Body of pancreas (tissue), 4 donors: ENCODE measurements around the gene ATP6V0A1. TPM values are rescaled to one million over a fixed set of nuclear protein-coding genes. Genes with fewer than 3 reads are reported as not detected.
"Not testable (repeated sequence)": the region's sequence is repeated elsewhere in the genome, so short reads cannot be mapped to it uniquely, and the experiment has no call there.

Experiments used
- ATAC-seq: fragments of 150-250 bp; one replicate; pipeline ENCODE4 v1.9.1; 2016
- DNase-seq, 4 donors: peaks; one replicate each; pipeline ENCODE4 v3.0.0-alpha.2; 2019
- H3K27ac ChIP-seq, 4 donors: fragments of 200-600 bp; sonication (generic); 1 replicate in 3 of 4; 2 replicates in 1 of 4; pipeline versions ENCODE4 v1.5.1 to v1.6.1; 2016 to 2019; ENCODE audit warnings: mild to moderate bottlenecking in 1 of 4, mixed read lengths in 1 of 4, moderate library complexity in 1 of 4
- H3K27me3 ChIP-seq, 2 donors: fragments of 200-600 bp; sonication (generic); one replicate each; pipeline ENCODE4 v1.6.0; 2016; ENCODE audit warnings: mild to moderate bottlenecking in 1 of 2
- H3K36me3 ChIP-seq, 2 donors: fragments of 200-600 bp; sonication (generic); replicated peaks in 1 of 2; 2 replicates each; pipeline ENCODE4 v1.5.1; 2016; ENCODE audit warnings: low read depth in 2 of 2; ENCODE audit not compliant: insufficient read depth in 1 of 2
- H3K4me1 ChIP-seq: fragments of 200-600 bp; sonication (generic); one replicate; pipeline ENCODE4 v1.6.0; 2016
- H3K4me3 ChIP-seq, 2 donors: fragments of 200-600 bp; sonication (generic); 1 replicate in 1 of 2; 2 replicates in 1 of 2; pipeline ENCODE4 v1.5.1; 2016 to 2019
- H3K9me3 ChIP-seq, 3 donors: fragments of 200-600 bp; sonication (generic); 1 replicate in 2 of 3; 2 replicates in 1 of 3; pipeline ENCODE4 v1.5.1; 2016
- CTCF ChIP-seq, 7 experiments: fragments of 450-650 bp in 4 of 7; fragments of 200-600 bp in 3 of 7; sonication (generic) in 3 of 7; IDR thresholded peaks; one replicate each; pipeline ENCODE4 v1.5.1; 2016 to 2019; ENCODE audit warnings: antibody characterized with exemption in 7 of 7
- POLR2A ChIP-seq, 3 donors: fragments of 450-650 bp; IDR thresholded peaks; one replicate each; pipeline ENCODE4 v1.6.1; 2016; ENCODE audit warnings: antibody characterized with exemption in 3 of 3, mild to moderate bottlenecking in 2 of 3
- WGBS, 2 donors: methylation state at CpG; one replicate each; pipeline ENCODE4 v1.1.5; 2017; 5-methylcytosine and 5-hydroxymethylcytosine counted together
- intact Hi-C: fragments of 100-400 bp; cut with DNase I; formaldehyde crosslinking; loops from one replicate; pipeline ENCODE4 v1.15.1; 2023
- total RNA-seq, 2 donors: library from RNA; depleted of rRNA; stranded (reverse); fragments of >200 nt; gene quantifications; one replicate each; pipeline ENCODE4 v1.1.0, GENCODE V29; 2016

ATP6V0A1 gene
- total RNA-seq, 2 donors from 2014 or later = 35.5 to 71.5 TPM

DNA sequence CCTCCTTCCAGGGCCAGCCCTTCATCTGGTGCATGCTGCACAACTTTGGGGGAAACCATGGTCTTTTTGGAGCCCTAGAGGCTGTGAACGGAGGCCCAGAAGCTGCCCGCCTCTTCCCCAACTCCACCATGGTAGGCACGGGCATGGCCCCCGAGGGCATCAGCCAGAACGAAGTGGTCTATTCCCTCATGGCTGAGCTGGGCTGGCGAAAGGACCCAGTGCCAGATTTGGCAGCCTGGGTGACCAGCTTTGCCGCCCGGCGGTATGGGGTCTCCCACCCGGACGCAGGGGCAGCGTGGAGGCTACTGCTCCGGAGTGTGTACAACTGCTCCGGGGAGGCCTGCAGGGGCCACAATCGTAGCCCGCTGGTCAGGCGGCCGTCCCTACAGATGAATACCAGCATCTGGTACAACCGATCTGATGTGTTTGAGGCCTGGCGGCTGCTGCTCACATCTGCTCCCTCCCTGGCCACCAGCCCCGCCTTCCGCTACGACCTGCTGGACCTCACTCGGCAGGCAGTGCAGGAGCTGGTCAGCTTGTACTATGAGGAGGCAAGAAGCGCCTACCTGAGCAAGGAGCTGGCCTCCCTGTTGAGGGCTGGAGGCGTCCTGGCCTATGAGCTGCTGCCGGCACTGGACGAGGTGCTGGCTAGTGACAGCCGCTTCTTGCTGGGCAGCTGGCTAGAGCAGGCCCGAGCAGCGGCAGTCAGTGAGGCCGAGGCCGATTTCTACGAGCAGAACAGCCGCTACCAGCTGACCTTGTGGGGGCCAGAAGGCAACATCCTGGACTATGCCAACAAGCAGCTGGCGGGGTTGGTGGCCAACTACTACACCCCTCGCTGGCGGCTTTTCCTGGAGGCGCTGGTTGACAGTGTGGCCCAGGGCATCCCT lies 84.8 kb downstream of the ATP6V0A1 start:
- no peak overlapping the region for H3K27ac ChIP-seq
- no peaks in the 10 kb centered on the region for H3K9me3 ChIP-seq

DNA sequence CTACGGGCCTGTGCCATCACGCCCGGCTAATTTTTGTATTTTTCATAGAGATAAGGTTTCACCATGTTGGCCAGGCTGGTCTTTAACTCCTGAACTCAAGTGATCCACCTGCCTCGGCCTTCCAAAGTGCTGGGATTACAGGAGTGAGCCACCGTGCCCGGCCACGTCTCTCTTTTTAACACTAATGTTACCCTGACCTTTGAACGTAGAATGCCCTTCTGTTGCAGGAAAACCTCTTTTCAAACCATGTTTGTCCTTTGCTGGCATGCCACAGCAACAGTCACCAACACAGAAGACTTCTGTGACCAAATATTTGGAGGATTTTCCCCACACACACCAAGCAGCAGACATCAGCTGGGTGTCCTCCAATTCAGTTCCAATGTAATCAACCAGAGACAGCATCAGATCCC lies 86.2 kb downstream of the ATP6V0A1 start:
- H3K4me1 ChIP-seq = peaks cover 22% of the 10 kb centered on the region
- no peak overlapping the region for H3K27ac ChIP-seq
- H3K36me3 ChIP-seq = peaks cover 0 to 5% of the 10 kb centered on the region in 2 donors
- DNase-seq = no peak
- H3K27me3 ChIP-seq = no peaks in the 10 kb centered on the region
- ATAC-seq = no peak
- TF ChIP-seq POLR2A (IDR thresholded peaks at IDR 0.05) (no peak), CTCF (IDR thresholded peaks at IDR 0.05) (no peak)
- intact Hi-C loops = no loop called here
- 69 to 78% methylated on average over 8 of the region's 8 CpGs for WGBS, 2 donors
- H3K4me3 ChIP-seq = no peak overlapping the region
- no peaks in the 10 kb centered on the region for H3K9me3 ChIP-seq

More for the DNA sequence above, 84.8 kb downstream of the ATP6V0A1 start:
- no peaks in the 10 kb centered on the region for H3K27me3 ChIP-seq
- peaks cover 13% of the 10 kb centered on the region for H3K4me1 ChIP-seq
- TF ChIP-seq CTCF (IDR thresholded peaks at IDR 0.05) = no peak
- no peak for TF ChIP-seq POLR2A (IDR thresholded peaks at IDR 0.05)
- peaks cover 0 to 9% of the 10 kb centered on the region in 2 donors for H3K36me3 ChIP-seq
- no peak overlapping the region for H3K4me3 ChIP-seq
- DNase-seq (peak in 1 of 4 donors; percentile 21), ATAC-seq (no peak)
- intact Hi-C loops = no loop called here
- 89% methylated on average over 4 to 20 of the region's 39 CpGs for WGBS, 2 donors

- ATAC-seq, H3K27ac ChIP-seq, H3K36me3 ChIP-seq, intact Hi-C loops, H3K4me3 ChIP-seq, DNase-seq, H3K9me3 ChIP-seq, H3K27me3 ChIP-seq: not testable (repeated sequence)
- WGBS, 2 donors = 84 to 89% methylated on average over 9 of the region's 9 CpGs
- peaks cover 22% of the 10 kb centered on the region for H3K4me1 ChIP-seq
Measured at GRCh38 chr17:42545755-42546505, 87.3 kb downstream of the ATP6V0A1 start.

DNA sequence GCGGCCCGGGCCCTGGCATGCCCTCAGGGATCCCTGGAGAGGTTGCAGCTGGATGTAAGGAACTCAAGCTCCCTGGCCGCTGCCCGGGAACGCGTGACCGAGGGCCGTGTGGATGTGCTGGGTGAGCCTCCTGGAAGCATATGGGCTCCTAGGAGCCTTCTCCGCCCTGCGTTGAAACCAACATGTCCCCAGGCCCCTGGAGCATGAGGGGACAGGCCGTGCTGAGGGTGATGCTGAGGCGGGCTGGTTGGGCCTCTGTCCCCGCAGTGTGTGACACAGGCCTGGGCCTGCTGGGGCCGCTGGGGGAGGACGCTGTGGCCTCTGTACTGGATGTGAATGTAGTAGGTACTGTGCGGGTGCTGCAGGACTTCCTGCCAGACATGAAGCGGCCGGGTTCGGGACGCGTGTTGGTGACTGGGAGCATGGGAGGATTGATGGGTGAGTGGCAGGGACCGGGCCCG lies 88.4 kb downstream of the ATP6V0A1 start:
- peaks cover 0 to 2% of the 10 kb centered on the region in 2 donors for H3K36me3 ChIP-seq
- no peak overlapping the region for H3K27ac ChIP-seq
- H3K4me1 ChIP-seq = peaks cover 22% of the 10 kb centered on the region
- no peak overlapping the region for H3K4me3 ChIP-seq
- no peak for ATAC-seq
- intact Hi-C loops = no loop called here
- TF ChIP-seq POLR2A (IDR thresholded peaks at IDR 0.05) (no peak), CTCF (IDR thresholded peaks at IDR 0.05) (no peak)
- H3K27me3 ChIP-seq = no peaks in the 10 kb centered on the region
- WGBS, 2 donors = 78 to 82% methylated on average over 11 to 23 of the region's 23 CpGs
- no peaks in the 10 kb centered on the region for H3K9me3 ChIP-seq
- DNase-seq = no peak

DNA sequence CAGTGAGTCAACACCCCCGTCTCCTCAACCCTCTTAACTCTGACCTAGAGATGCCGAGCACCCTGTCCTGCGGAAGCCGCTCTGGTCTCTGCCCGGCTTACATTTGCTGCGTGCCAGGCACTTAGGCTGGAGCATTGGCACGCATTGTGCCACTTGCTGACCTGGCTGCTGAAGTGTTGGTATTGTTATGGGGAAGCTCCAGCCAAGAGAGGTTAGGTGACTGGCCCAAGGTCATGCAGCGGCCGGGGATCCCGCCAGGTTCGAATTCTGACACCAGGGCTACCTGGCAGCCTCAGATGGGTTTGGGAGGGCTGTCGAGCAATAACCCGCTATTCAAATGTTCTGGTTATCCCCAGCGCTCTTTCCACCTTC lies 89.0 kb downstream of the ATP6V0A1 start:
- WGBS, 2 donors = 43% methylated on average over 13 of the region's 14 CpGs; no CpG with 5 or more reads in 1 of the 2 donors
- peak in 3 of 4 donors; percentile 27 to 57 (median 38) for DNase-seq
- ATAC-seq = peak; percentile 24
- H3K27me3 ChIP-seq = no peaks in the 10 kb centered on the region
- H3K36me3 ChIP-seq = no peaks in the 10 kb centered on the region
- H3K4me1 ChIP-seq = peaks cover 22% of the 10 kb centered on the region
- H3K4me3 ChIP-seq = no peak overlapping the region
- TF ChIP-seq CTCF (IDR thresholded peaks at IDR 0.05) (no peak), POLR2A (IDR thresholded peaks at IDR 0.05) (peak in 1 of 3 donors; percentile 16)
- peak overlapping the region in 1 of 4 donors; percentile 21 for H3K27ac ChIP-seq
- intact Hi-C loops = no loop called here
- no peaks in the 10 kb centered on the region for H3K9me3 ChIP-seq
